Cardiac muscle cell (in vitro differentiated cells and primary cell): ENCODE measurements around the gene APC2. TPM values are rescaled to one million over a fixed set of nuclear protein-coding genes. Genes with fewer than 3 reads are reported as not detected.
A peak's percentile ranks its signal among the peaks of the same experiment; 100 is the strongest.

Experiments
- DNase-seq, 2 donors: peaks; one replicate each; pipeline versions ENCODE4 v3.0.0 to v3.0.0-alpha.2; 2010 to 2017; ENCODE audit warnings: low read depth in 1 of 2, low spot score in 1 of 2
- H3K27ac ChIP-seq: fragments of 200-600 bp; sonication (generic); 2 replicates; pipeline ENCODE4 v1.5.1; 2016
- H3K27me3 ChIP-seq: fragments of 200-600 bp; sonication (generic); 2 replicates; pipeline ENCODE4 v1.6.0; 2016; ENCODE audit warnings: control low read depth
- H3K36me3 ChIP-seq: fragments of 200-600 bp; sonication (generic); 2 replicates; pipeline ENCODE4 v1.5.1; 2016; ENCODE audit warnings: control low read depth
- H3K4me1 ChIP-seq: fragments of 200-600 bp; sonication (generic); 2 replicates; pipeline ENCODE4 v1.8.1; 2017; ENCODE audit warnings: low read depth, mild to moderate bottlenecking, mixed run types
- H3K4me3 ChIP-seq: fragments of 200-600 bp; sonication (generic); 2 replicates; pipeline ENCODE4 v1.5.1; 2016; ENCODE audit warnings: mild to moderate bottlenecking
- H3K9me3 ChIP-seq: fragments of 200-600 bp; sonication (generic); 2 replicates; pipeline ENCODE4 v1.5.1; 2017; ENCODE audit warnings: low read depth, mild to moderate bottlenecking, control low read depth
- CTCF ChIP-seq: IDR thresholded peaks from 2 replicates; pipeline ENCODE4 v1.5.1; 2012; ENCODE audit warnings: low read depth, mild to moderate bottlenecking, low read length
- polyA plus RNA-seq: library from polyadenylated mRNA; unstranded; fragments of >200 nt; fragmentation: Nextera tagmentation; extraction: Ambion mirVana; gene quantifications from 2 replicates; pipeline ENCODE4 v1.2.1, GENCODE V29; 2016
- total RNA-seq: library from RNA; depleted of rRNA; stranded (reverse); fragments of >200 nt; gene quantifications from 2 replicates; pipeline ENCODE4 v1.2.3, GENCODE V29; 2016

APC2 gene
- total and polyA plus RNA-seq, 2 experiments from 2014 or later = 0.42 to 0.94 TPM

GRCh38 chr19:1452802-1453524 lies 3.0 kb downstream of the APC2 start:
- no peak for DNase-seq
- Histone ChIP-seq H3K27ac (no peak overlapping the region), H3K27me3 (peaks cover 98% of the 10 kb centered on the region), H3K36me3 (no peaks in the 10 kb centered on the region), H3K4me1 (no peaks in the 10 kb centered on the region), H3K4me3 (no peak overlapping the region), H3K9me3 (no peaks in the 10 kb centered on the region)
- no peak for TF ChIP-seq CTCF

GRCh38 chr19:1453525-1454364 lies 3.8 kb downstream of the APC2 start:
- peaks cover 98% of the 10 kb centered on the region for H3K27me3 ChIP-seq
- H3K27ac ChIP-seq = no peak overlapping the region
- peak in 1 of 2 donors; percentile 36 for DNase-seq
- no peaks in the 10 kb centered on the region for H3K9me3 ChIP-seq
- no peak overlapping the region for H3K4me3 ChIP-seq
- TF ChIP-seq CTCF = no peak
- H3K36me3 ChIP-seq = no peaks in the 10 kb centered on the region
- H3K4me1 ChIP-seq = no peaks in the 10 kb centered on the region

GRCh38 chr19:1455002-1455335 lies 5.0 kb downstream of the APC2 start:
- TF ChIP-seq CTCF = no peak
- Histone ChIP-seq H3K36me3 (no peaks in the 10 kb centered on the region), H3K27me3 (peaks cover 95% of the 10 kb centered on the region), H3K9me3 (no peaks in the 10 kb centered on the region), H3K4me3 (no peak overlapping the region), H3K4me1 (no peaks in the 10 kb centered on the region), H3K27ac (no peak overlapping the region)
- DNase-seq = no peak

GRCh38 chr19:1455336-1456120 lies 5.6 kb downstream of the APC2 start:
- Histone ChIP-seq H3K27ac (no peak overlapping the region), H3K4me3 (no peak overlapping the region)

More at GRCh38 chr19:1455336-1456120, 5.6 kb downstream of the APC2 start:
- peak; percentile 53 for DNase-seq
- no peaks in the 10 kb centered on the region for H3K9me3 ChIP-seq
- peaks cover 90% of the 10 kb centered on the region for H3K27me3 ChIP-seq
- H3K36me3 ChIP-seq = no peaks in the 10 kb centered on the region
- TF ChIP-seq CTCF = no peak
- H3K4me1 ChIP-seq = no peaks in the 10 kb centered on the region
